GM21529 (cell line): ENCODE data around the gene OTOG.

ENCODE experiments used
- ATAC-seq: cut with Tn5 transposase; IDR thresholded peaks from one replicate; pipeline ENCODE4 v1.9.1; 2021; ENCODE audit not compliant: unreplicated experiment

OTOG gene

DNA sequence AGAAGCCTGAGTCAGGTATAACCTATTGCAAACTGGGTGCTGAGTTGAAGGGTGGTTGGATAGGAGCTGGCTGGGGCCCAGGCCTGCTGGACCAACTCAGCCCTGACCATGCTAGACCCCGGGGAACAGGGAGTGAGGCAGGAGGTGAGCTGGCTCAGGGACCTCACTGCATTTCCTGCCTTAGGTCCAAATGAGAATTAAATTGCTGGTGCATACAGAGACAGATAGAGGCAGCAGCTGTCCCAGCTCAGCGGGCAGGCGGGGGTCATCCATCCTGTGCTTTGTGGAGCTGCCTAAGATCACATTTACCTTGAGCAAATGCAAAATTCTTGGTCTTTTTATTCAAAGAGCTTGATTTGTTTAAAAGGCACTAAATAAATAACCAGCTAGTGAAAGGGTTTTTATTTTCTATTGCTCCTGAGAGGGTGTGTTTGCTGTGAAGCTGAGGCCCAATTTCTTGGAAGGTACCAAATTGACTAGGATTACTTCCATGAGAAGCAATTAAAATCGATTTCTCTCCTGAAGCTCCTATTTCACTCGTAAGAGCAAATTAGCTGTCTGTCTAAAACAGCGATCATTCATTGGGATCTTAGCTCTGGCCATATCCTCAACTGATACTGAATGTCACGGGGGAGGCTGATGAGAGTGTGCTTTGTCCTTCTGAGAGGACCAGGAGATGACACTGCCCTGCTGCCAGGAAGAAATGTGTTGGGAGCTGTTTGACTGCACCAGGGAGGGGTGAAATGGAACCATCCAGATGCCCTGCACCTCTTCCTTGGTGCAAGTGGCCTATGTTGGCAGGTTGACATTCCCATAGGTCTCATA, 27.8 kb upstream of the OTOG start:
- ATAC-seq = no peak

DNA sequence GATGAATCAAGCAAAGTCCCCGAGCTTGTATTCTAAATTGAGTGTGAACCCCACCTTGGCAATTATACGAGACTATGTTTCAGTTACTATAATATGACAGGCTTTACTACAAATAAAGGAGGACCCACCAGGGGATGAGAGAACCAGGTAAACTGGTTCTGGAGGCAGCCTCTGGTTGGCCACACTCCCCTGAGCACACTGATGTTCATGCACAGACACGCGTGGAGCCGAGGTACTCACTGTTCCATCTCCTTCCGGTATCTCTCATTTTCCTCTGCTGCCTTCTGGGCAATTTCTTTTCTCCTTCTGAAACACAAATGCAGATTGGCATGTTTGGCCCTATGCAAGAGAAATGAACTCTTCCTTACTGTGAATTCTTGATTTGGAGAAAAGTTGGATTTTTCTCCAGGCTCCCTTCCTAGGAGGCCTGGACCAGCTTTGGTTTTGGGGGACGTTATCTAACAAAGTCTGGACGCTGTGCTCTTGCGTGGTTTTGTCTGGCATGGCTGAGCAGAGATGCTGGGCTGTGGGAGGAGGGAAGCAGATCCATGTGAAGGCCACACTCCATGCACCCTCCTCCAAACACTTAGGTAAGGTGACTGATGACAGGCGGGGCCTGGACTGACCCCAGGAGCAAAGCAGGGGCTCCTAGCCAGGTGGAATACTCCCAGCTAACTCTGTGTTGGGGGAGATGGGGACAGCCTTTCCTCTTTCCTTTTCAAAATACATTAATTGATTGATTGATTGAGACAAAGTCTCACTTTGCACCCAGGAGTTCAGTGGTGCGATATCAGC, 25.8 kb upstream of the OTOG start:
- ATAC-seq = no peak

DNA sequence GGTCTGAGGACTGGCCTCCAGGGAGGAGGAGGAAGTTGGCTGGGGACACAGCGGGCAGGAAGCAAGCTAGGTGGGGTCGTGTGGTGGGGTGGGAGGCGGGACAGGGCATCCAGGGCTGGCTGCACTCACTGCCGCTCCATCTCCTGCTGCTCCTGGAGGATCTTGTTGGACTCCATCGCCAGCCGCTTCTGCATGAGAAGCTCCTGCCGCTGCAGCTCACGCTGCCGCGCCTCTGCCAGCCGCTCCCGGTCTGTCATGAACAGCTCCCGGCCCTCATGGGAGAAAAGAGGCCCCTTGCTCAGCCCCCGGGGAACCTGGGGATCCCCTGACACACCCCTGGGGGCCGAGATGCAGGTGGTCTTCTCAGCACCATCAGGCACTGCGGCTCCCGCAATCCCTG, 24.4 kb upstream of the OTOG start:
- ATAC-seq = no peak

DNA sequence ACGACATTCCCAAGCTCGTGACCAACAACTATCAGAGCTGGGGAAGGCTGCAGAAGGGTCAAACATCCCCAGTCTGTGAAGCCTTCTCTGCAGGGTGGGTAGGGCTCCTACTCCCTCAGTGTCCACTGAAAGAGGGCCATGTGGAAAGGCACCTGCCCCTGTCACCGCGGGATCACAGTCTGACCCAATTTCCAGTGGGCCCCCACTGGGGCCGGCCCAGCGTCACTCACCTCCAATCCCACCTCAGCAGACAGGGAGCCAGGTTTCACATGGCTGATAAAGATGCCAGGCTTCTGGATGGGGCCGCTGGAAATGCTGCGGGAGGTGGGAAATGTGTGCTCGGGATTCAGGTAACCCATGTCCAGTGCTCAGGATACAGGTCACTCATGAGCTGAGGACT, 22.8 kb upstream of the OTOG start:
- ATAC-seq = no peak

DNA sequence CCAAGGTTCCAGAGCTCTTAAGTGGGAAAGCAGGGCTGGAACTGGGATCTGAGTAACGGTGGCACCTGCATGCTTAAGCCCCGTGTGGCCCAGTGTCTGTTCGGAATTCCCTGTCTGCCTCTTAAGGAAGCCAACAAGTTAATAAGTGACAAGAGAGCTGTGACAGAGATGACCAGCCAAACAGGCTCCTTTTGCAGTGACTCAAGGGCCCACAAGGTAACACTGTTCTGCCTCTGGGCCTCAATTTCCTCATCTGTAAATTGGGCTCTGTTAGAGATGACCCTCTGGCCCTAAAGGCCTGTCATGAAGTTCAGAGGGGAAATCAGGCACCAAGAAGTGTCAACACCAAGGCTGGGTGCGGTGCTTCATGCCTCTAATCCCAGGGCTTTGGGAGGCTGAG, 21.5 kb upstream of the OTOG start:
- no peak for ATAC-seq

GRCh38 chr11:17526326-17526725, 20.7 kb upstream of the OTOG start:
- ATAC-seq = no peak

DNA sequence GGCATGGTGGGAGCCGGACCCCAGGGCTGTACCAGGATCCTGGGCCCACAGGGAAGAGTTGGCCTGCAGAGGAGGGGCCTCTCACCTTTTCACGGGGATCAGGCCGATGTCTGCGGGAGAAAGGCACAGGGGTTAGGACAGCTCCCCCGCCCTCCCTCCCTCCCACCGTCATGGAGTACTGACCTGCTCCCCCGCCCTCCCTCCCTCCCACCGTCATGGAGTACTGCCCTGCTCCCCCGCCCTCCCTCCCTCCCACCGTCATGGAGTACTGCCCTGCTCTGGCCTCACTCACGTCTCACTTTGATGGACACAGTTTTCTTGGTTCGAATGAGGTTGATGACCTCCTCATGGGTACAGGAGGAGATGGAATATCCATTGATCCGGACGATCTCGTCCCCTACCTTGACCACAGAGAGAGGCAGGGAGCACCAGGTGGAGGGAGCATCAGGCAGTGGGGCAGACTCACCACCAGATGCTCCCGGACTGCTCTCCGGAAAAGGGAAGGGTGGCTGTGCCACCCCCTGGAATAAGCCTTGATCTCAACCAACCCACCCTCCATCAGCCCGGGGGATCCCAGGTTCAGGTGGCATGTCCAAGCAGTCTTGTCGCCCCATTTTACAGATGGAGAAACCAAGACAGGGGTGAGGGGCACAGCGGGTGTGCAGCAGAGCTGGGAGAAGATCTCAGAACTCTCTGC, 20.0 kb upstream of the OTOG start:
- ATAC-seq = no peak

- ATAC-seq = no peak
Observed at GRCh38 chr11:17527628-17527995, 19.4 kb upstream of the OTOG start.

DNA sequence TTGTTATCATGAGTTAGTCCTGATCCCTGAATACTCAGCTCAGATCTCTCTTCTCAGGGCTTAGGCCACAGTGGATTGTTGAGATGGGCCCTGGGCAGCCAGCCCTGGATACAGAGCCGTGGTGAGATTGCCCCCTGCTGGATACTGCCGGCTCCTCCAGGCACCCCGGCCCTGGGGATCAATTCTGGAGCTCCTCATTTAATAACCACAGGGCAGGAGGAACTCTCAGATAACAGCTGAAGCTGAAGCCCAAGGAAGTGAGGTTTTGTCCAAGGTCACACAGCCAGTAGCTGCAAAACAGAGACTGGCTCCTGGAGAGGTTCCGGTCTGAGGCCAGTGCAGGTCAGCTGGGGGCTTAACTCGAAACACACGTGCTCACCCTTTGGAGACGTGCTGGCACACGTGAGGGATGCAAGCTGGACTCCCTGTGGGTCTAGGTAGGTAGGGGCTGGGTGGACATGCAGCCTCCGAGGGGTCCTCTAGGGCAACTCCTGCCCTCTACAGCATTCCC, 18.8 kb upstream of the OTOG start:
- ATAC-seq = peak; percentile 81

GRCh38 chr11:17528906-17529843, 17.9 kb upstream of the OTOG start:
- no peak for ATAC-seq

DNA sequence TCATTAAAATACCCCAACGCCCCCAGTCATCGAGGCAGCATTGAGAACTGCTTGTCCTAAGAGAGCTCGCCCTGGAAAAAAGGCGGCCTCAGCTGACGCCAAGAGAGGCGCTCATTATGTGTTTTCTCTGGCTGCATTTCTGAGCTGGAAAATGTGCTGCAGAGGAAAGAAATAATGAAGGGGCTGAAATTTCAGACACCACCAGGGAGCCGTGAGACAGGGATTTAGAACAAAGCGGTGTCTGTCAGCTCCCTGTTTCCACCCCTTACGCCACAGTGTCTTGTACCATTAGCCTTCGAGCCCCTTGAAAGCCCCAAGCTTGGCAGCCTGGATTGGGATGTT, 17.2 kb upstream of the OTOG start:
- ATAC-seq = no peak

GRCh38 chr11:17531071-17531600, 15.9 kb upstream of the OTOG start:
- no peak for ATAC-seq

- ATAC-seq = no peak
Observed at GRCh38 chr11:17531636-17532113, 15.4 kb upstream of the OTOG start.

- no peak for ATAC-seq
Observed at GRCh38 chr11:17532784-17533183, 14.3 kb upstream of the OTOG start.

DNA sequence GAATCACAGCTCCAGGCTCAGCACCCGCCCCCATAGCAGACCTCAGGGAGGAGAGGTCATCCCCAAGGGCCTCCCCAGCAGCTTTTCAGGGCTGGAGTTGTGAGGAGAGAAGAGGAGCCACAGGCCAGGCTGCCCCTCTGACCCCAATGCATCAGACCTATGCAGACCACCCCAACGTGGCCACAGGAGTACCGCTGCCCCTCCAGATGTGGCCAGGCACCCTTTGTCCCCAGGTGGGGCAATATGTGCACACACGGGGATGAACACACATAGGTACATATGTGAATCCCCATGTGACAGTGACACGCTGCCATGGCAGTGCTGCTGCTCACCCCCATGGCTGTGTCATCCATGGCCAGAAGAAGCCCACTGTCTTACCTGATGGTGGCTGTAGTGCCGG, 13.7 kb upstream of the OTOG start:
- ATAC-seq = no peak

- ATAC-seq = no peak
Observed at GRCh38 chr11:17533778-17534415, 13.2 kb upstream of the OTOG start.

GRCh38 chr11:17535488-17535887, 11.6 kb upstream of the OTOG start:
- no peak for ATAC-seq

- ATAC-seq = no peak
Observed at GRCh38 chr11:17537261-17537660, 9.8 kb upstream of the OTOG start.

GRCh38 chr11:17538054-17538453, 9.0 kb upstream of the OTOG start:
- no peak for ATAC-seq

GRCh38 chr11:17538731-17539130, 8.3 kb upstream of the OTOG start:
- ATAC-seq = no peak
